ENCODE data around the gene OCIAD1. TPM values are rescaled to one million over a fixed set of nuclear protein-coding genes. Genes with fewer than 3 reads are reported as not detected.
"Not testable (repeated sequence)": the region's sequence is repeated elsewhere in the genome, so short reads cannot be mapped to it uniquely, and the experiment has no call there.

Gene OCIAD1
- total RNA-seq, 2 experiments from 2014 or later, result 76.1 to 136 TPM

GRCh38 chr4:48812866-48813265 lies 18.0 kb upstream of the OCIAD1 start:
- no peaks in the 10 kb centered on the region for H3K36me3 ChIP-seq (ENCODE audit: insufficient read depth, low read length)
- BruUV-seq (replicated peaks), result no TSS peak
- no peaks in the 10 kb centered on the region for H3K79me2 ChIP-seq (ENCODE audit: insufficient read depth, low read depth, low read length)
- TF ChIP-seq CTCF (conservative IDR thresholded peaks at IDR 0.05; ENCODE audit: low read length) (no peak), EZH2phosphoT487 (IDR thresholded peaks at IDR 0.05; ENCODE audit: borderline replicate concordance, low read depth, low read length) (no peak)
- H3K27ac ChIP-seq (ENCODE audit: low read depth, low read length, poor library complexity, severe bottlenecking), result peak overlapping the region; percentile 86
- peak overlapping the region; percentile 73; the same call in 1 of the 2 replicates for H2AFZ ChIP-seq (ENCODE audit: low read length)
- no peak for DNase-seq (ENCODE audit: low spot score)
- peaks cover 57% of the 10 kb centered on the region for H3K4me1 ChIP-seq (ENCODE audit: insufficient read depth, low read length, poor library complexity, severe bottlenecking)
- no peaks in the 10 kb centered on the region for H3K9me2 ChIP-seq (ENCODE audit: insufficient read depth, low read length)
- intact Hi-C loops (cut with micrococcal nuclease; ENCODE audit: unreplicated experiment), result no loop called here
- H3K4me2 ChIP-seq (ENCODE audit: low read length), result peak overlapping the region; percentile 68; the same call in 1 of the 2 replicates
- CTCF ChIA-PET (ENCODE audit: unreplicated experiment), result interaction anchor here (0.7 kb wide), 1 partner anchor 25 kb away, joined by 3 read pairs; no protein-coding TSS in a partner anchor
- no peaks in the 10 kb centered on the region; the same call in 1 of the 2 replicates for H3K9me3 ChIP-seq (ENCODE audit: low read length)
- no peaks in the 10 kb centered on the region for H4K20me1 ChIP-seq (ENCODE audit: insufficient read depth, low read length)
- POLR2A ChIA-PET, result interaction anchor here (0.8 to 2.5 kb wide), 7 partner anchors 11 to 35 kb away, joined by 4 to 24 read pairs (median 8); partner anchors contain the start of genes FRYL and OCIAD1
- no peak overlapping the region for H3K4me3 ChIP-seq (ENCODE audit: low read depth, low read length, poor library complexity, severe bottlenecking)

DNA sequence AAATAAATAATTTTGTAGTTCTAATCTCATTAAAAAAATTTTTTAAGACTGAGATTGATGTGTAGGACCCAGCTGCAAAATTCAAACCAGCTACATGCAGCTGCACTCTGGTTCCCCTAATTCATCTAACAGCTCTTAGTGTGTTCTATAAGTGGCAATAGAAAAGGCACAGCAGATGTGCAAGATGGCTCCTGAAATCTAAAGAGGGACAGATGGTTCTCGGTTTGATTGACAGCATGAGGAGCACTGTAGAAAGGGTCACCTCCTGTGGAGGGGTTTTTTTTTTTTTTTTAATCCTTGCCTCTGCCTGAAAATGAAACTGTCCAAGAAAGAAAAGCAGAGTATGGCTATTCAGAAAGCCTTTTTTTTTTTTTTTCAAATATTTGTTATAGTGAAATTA lies 16.9 kb upstream of the OCIAD1 start:
- peak; percentile 96 for DNase-seq (ENCODE audit: low spot score)
- H3K4me1 ChIP-seq (ENCODE audit: insufficient read depth, low read length, poor library complexity, severe bottlenecking), result peaks cover 51% of the 10 kb centered on the region
- TF ChIP-seq EZH2phosphoT487 (IDR thresholded peaks at IDR 0.05; ENCODE audit: borderline replicate concordance, low read depth, low read length) (no peak), CTCF (conservative IDR thresholded peaks at IDR 0.05; ENCODE audit: low read length) (no peak)
- H4K20me1 ChIP-seq (ENCODE audit: insufficient read depth, low read length), result no peaks in the 10 kb centered on the region
- ChIA-PET POLR2A (interaction anchor here (0.7 to 2.5 kb wide), 14 partner anchors 11 to 1317 kb away, joined by 3 to 24 read pairs (median 6); partner anchors contain the start of genes FRYL and OCIAD1), CTCF (ENCODE audit: unreplicated experiment) (interaction anchor here (1.0 kb wide), 1 partner anchor 14 kb away, joined by 3 read pairs; no protein-coding TSS in a partner anchor)
- no peaks in the 10 kb centered on the region for H3K79me2 ChIP-seq (ENCODE audit: insufficient read depth, low read depth, low read length)
- peak overlapping the region; percentile 86 for H3K27ac ChIP-seq (ENCODE audit: low read depth, low read length, poor library complexity, severe bottlenecking)
- H3K9me2 ChIP-seq (ENCODE audit: insufficient read depth, low read length), result no peaks in the 10 kb centered on the region
- H3K36me3 ChIP-seq (ENCODE audit: insufficient read depth, low read length), result no peaks in the 10 kb centered on the region
- peak overlapping the region; percentile 73; the same call in 1 of the 2 replicates for H2AFZ ChIP-seq (ENCODE audit: low read length)
- peak overlapping the region; percentile 68 for H3K4me2 ChIP-seq (ENCODE audit: low read length)
- peak overlapping the region; percentile 36 for H3K4me3 ChIP-seq (ENCODE audit: low read depth, low read length, poor library complexity, severe bottlenecking)
- no TSS peak for BruUV-seq (replicated peaks)
- intact Hi-C loops (cut with micrococcal nuclease; ENCODE audit: unreplicated experiment), result loop anchor here (1.0 kb wide), 2 partner anchors 17 to 34 kb away; partner anchors contain the start of genes FRYL and OCIAD1
- no peaks in the 10 kb centered on the region; the same call in 1 of the 2 replicates for H3K9me3 ChIP-seq (ENCODE audit: low read length)

- BruUV-seq (replicated peaks), result no TSS peak
- H3K9me3 ChIP-seq (ENCODE audit: low read length), result no peaks in the 10 kb centered on the region
- ChIA-PET POLR2A (interaction anchor here (0.5 to 1.7 kb wide), 8 partner anchors 9 to 77 kb away, joined by 3 to 10 read pairs (median 4); no protein-coding TSS in a partner anchor), CTCF (ENCODE audit: unreplicated experiment) (interaction anchor here (1.1 kb wide), 1 partner anchor 12 kb away, joined by 5 read pairs; no protein-coding TSS in a partner anchor)
- TF ChIP-seq EZH2phosphoT487 (IDR thresholded peaks at IDR 0.05; ENCODE audit: borderline replicate concordance, low read depth, low read length) (no peak), CTCF (conservative IDR thresholded peaks at IDR 0.05; ENCODE audit: low read length) (no peak)
- H3K4me2 ChIP-seq (ENCODE audit: low read length), result peak overlapping the region; percentile 68
- no peaks in the 10 kb centered on the region for H3K79me2 ChIP-seq (ENCODE audit: insufficient read depth, low read depth, low read length)
- intact Hi-C loops (cut with micrococcal nuclease; ENCODE audit: unreplicated experiment), result no loop called here
- H3K4me3 ChIP-seq (ENCODE audit: low read depth, low read length, poor library complexity, severe bottlenecking), result peak overlapping the region; percentile 36
- peaks cover 51% of the 10 kb centered on the region for H3K4me1 ChIP-seq (ENCODE audit: insufficient read depth, low read length, poor library complexity, severe bottlenecking)
- peak overlapping the region; percentile 86 for H3K27ac ChIP-seq (ENCODE audit: low read depth, low read length, poor library complexity, severe bottlenecking)
- H2AFZ ChIP-seq (ENCODE audit: low read length), result peak overlapping the region; percentile 48; the same call in 1 of the 2 replicates
- no peaks in the 10 kb centered on the region for H3K36me3 ChIP-seq (ENCODE audit: insufficient read depth, low read length)
- H4K20me1 ChIP-seq (ENCODE audit: insufficient read depth, low read length), result no peaks in the 10 kb centered on the region
- DNase-seq (ENCODE audit: low spot score), result peak; percentile 65
- no peaks in the 10 kb centered on the region for H3K9me2 ChIP-seq (ENCODE audit: insufficient read depth, low read length)
Measured at GRCh38 chr4:48815483-48815882, 15.4 kb upstream of the OCIAD1 start.

- H3K4me1 ChIP-seq (ENCODE audit: insufficient read depth, low read length, poor library complexity, severe bottlenecking), result peaks cover 50% of the 10 kb centered on the region
- H3K9me2 ChIP-seq (ENCODE audit: insufficient read depth, low read length); H3K27ac ChIP-seq (ENCODE audit: low read depth, low read length, poor library complexity, severe bottlenecking); H2AFZ ChIP-seq (ENCODE audit: low read length); BruUV-seq (replicated peaks); H3K79me2 ChIP-seq (ENCODE audit: insufficient read depth, low read depth, low read length); H3K36me3 ChIP-seq (ENCODE audit: insufficient read depth, low read length); H3K4me3 ChIP-seq (ENCODE audit: low read depth, low read length, poor library complexity, severe bottlenecking); H3K9me3 ChIP-seq (ENCODE audit: low read length); intact Hi-C loops (cut with micrococcal nuclease; ENCODE audit: unreplicated experiment); DNase-seq (ENCODE audit: low spot score); H4K20me1 ChIP-seq (ENCODE audit: insufficient read depth, low read length); CTCF ChIA-PET (ENCODE audit: unreplicated experiment): not testable (repeated sequence)
- H3K4me2 ChIP-seq (ENCODE audit: low read length), result peak overlapping the region; percentile 68; the same call in 1 of the 2 replicates
- POLR2A ChIA-PET, result interaction anchor here (0.7 to 1.7 kb wide), 5 partner anchors 8 to 56 kb away, joined by 3 to 10 read pairs (median 5); no protein-coding TSS in a partner anchor
Measured at GRCh38 chr4:48816297-48816696, 14.6 kb upstream of the OCIAD1 start.
